ENCODE results near the gene TXK.

TXK gene

GRCh38 chr4:48037117-48037462 lies 97.0 kb downstream of the TXK start:
- TF ChIP-seq CTCF (conservative IDR thresholded peaks at IDR 0.05; ENCODE audit: low read depth, low read length), result no peak
- no peak for DNase-seq (ENCODE audit: low read depth)
- no peak overlapping the region for H3K4me3 ChIP-seq (ENCODE audit: low read length)

GRCh38 chr4:48035952-48036351 lies 98.1 kb downstream of the TXK start:
- no peak overlapping the region for H3K4me3 ChIP-seq (ENCODE audit: low read length)
- no peak for DNase-seq (ENCODE audit: low read depth)
- no peak for TF ChIP-seq CTCF (conservative IDR thresholded peaks at IDR 0.05; ENCODE audit: low read depth, low read length)

GRCh38 chr4:48033825-48034413 lies 100.1 kb downstream of the TXK start:
- DNase-seq (ENCODE audit: low read depth), result no peak
- TF ChIP-seq CTCF (conservative IDR thresholded peaks at IDR 0.05; ENCODE audit: low read depth, low read length), result peak; percentile 61
- H3K4me3 ChIP-seq (ENCODE audit: low read length), result no peak overlapping the region

GRCh38 chr4:48033412-48033811 lies 100.6 kb downstream of the TXK start:
- DNase-seq (ENCODE audit: low read depth), result no peak
- no peak for TF ChIP-seq CTCF (conservative IDR thresholded peaks at IDR 0.05; ENCODE audit: low read depth, low read length)
- no peak overlapping the region for H3K4me3 ChIP-seq (ENCODE audit: low read length)

GRCh38 chr4:48032721-48033120 lies 101.3 kb downstream of the TXK start:
- no peak for DNase-seq (ENCODE audit: low read depth)
- TF ChIP-seq CTCF (conservative IDR thresholded peaks at IDR 0.05; ENCODE audit: low read depth, low read length), result no peak
- no peak overlapping the region for H3K4me3 ChIP-seq (ENCODE audit: low read length)

- no peak for TF ChIP-seq CTCF (conservative IDR thresholded peaks at IDR 0.05; ENCODE audit: low read depth, low read length)
- DNase-seq (ENCODE audit: low read depth), result peak; percentile 81
- H3K4me3 ChIP-seq (ENCODE audit: low read length), result no peak overlapping the region
Observed at GRCh38 chr4:48031802-48032525, 102.1 kb downstream of the TXK start.

- H3K4me3 ChIP-seq (ENCODE audit: low read length), result no peak overlapping the region
- TF ChIP-seq CTCF (conservative IDR thresholded peaks at IDR 0.05; ENCODE audit: low read depth, low read length), result no peak
- DNase-seq (ENCODE audit: low read depth), result no peak
Observed at GRCh38 chr4:48030470-48030869, 103.6 kb downstream of the TXK start.
